GM19324 (cell line): ENCODE results near the gene RNASEH2A.
"Not testable (repeated sequence)": the region's sequence is repeated elsewhere in the genome, so short reads cannot be mapped to it uniquely, and the experiment has no call there.

ENCODE experiments used
- ATAC-seq: cut with Tn5 transposase; IDR thresholded peaks from one replicate; pipeline ENCODE4 v1.9.1; 2021; ENCODE audit warnings: mild to moderate bottlenecking, moderate library complexity; ENCODE audit not compliant: unreplicated experiment, low FRiP score

Gene RNASEH2A

DNA sequence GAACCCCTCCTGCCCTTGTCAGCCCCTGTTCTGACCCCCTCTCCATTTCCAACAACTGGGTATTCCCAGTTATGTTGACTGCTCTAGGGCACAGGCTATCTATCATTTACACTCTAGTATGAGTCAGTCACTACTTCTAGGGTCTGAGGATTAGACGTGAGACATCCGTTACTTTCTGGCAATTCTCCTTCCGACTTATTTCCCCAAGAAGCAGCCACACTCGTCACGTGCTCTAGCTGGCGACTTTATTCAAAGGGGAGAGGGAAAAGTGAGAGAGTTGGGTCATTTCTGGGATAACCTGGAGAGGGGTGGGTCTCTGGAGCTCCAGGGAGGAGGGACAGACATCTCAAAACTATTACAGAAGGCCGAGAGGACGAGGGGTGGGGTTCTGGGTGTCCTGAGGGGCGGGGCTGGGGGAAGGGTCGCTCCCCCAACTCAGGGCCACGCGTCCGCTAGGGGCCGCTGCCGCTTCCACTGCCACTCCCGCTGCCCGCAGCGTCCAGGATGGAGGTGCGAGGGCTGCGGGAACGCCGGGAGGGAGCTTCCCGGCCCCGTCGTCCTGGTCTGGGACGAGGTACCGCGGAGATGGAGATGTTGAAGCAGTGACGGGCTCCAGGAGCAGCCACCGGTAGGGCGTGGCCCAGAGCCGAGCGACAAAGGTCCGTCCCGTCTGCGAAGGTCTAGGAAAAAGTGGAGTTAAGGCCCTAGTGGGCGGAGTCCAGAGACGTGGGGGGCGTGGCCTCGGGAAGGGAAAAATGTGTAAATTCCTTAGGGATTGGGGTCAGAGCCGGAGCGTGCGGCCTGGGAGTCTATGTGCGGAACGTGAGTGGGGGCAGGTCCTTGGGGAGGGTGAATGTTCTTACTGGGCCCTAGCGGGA, 19.1 kb downstream of the RNASEH2A start:
- ATAC-seq, result no peak

DNA sequence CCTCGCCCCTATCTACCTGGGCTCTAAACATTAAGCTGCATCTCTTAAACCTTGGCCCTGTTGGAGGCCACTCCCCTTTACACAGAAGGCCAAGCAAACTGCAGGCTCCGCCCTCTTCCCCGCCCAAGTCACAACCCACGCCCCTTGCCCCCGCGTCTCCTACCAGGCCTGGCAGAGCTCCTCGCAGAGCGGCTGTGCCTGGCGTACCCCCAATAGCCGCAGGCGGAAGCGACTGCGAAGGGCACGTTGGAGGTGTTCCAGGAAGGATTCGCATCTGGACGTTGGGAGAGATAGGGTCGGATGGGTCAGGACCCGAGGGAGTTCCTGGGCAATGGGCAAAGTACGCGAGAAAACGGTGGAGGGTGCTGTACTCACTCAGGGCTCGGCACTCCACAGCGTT, 22.1 kb downstream of the RNASEH2A start:
- no peak for ATAC-seq

DNA sequence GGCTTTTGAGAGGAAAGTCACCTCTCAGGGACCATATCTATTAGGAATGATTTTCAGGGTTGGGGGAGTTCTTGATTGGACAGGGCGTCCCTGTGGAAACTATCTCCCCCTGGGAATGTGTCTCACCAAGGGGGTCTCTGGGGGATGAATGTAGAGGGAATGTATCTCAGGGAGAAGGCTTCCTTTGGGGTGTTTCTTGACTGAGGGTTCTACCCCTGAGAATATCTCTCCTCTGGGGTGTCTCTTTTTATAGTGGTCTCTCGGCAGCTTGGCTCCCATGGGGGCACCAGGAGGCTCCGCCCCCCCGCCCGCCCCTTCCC, 27.0 kb downstream of the RNASEH2A start:
- ATAC-seq, result no peak

DNA sequence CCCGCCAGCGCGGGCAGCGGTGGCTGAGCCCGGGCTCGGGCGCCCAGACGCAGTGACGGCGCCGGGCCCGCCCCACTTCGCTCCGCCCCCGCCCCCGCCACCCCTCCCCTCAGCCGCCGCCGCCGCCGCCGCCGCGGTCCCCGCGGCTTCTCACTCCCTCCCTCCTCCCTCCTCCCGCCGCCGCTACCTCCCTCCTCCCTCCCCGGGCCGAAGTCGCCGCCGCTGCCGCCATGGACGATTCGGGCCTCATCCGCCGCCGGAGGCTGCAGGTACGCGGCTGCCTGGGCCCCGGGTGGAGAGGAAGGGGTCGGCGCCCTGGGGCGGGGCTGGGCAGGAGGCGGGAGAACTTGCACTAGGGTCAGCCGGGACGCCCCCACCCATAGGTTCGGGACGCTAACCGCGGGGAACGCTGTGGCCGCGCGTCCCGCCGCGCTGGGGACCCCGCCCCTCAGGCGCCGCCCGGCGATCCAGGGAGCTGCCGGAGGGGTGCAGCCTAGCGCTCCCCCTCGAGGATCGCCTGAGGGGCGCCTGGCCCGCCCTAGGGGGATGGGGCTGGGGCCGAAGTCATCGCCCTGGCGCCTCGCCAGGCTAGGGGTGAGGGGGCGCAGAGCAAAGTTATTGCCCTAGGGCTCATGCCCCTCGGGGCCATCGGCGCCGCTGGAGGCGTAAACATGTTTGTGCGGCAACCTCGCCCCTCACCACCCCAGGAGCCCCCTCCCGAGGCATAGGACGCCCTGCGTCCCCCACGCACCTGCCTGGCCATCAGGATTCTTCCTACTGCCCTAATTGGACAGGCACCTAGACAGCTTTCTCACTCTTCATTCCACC, 27.6 kb downstream of the RNASEH2A start:
- no peak for ATAC-seq

DNA sequence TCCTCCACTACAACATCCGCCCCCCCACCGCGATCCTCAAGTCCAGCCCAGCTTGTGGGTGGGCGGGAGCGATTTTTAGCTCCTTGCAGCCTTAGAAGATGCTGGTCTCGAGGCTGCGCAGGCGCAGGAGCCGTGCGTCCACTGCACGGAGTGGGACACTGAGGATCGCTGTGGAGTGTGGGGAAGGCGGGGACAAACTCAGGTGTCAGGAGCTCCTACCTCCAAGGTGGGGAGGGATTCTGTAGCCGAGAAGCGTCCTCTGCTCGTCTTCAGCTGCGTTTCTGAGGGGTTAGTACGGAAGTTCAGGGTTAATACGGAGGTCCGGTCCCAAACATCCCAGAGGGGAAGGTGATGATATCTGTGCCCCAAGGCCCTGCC, 28.2 kb downstream of the RNASEH2A start, which contains the start of gene RTBDN:
Gene RTBDN (minus strand): TSS at position 14 of the 378 bp plus-strand sequence. CDS start 4,600 bp downstream, outside the sequence.
- no peak for ATAC-seq

DNA sequence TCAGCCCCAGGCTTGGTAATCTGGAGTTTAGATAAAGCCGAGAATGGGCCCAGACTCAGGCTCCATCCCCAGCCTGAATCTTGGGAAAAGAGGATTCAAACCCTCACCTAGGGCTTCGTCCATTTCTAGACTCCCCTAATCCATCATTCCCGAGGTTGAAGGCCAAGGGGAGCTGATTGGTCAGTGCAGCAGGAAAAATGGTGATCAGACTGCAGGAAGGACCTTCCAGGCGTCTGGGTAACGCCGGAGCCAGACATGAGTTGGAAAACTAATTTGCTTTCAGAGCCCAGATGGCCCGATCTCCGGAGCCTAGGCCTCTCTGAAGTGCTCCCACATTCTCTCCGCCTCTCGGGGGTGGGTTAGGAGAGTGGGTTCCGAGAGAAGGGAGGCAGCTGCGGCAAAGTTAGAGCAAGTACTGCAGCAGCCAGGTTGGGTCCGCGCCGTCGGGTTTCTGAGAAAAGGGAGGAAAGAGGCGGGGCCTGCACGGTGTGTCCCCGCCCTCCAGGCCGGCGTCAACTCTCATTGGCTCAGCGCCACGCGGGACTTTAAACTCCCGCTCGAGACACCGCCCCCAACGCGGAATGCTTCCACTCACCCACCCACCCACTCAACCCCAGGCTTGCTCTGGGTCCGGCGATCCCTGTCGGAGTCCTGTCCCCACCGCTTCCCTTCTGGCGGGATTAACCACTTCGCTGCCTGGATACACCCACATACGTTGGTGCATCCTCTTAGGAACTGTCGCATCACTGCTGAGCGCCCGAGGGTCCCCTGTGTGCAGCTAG, 28.8 kb downstream of the RNASEH2A start:
- ATAC-seq, result no peak

DNA sequence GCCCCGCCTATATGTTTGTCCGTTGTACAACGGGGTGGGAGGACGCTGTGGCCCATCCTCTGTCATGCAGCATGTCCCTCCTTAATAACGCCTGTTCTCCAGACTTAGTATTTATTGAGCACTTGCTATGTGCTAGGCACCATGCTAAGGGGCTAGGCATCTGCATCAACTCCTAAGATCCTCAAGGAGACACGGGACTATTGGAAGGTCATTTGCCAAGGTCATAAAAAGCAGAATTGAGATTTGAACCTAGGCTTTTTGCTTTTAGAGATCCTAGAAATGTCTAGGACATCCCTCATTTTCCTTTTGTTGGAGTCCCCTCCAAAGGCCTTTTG, 30.1 kb downstream of the RNASEH2A start:
- ATAC-seq, result no peak

DNA sequence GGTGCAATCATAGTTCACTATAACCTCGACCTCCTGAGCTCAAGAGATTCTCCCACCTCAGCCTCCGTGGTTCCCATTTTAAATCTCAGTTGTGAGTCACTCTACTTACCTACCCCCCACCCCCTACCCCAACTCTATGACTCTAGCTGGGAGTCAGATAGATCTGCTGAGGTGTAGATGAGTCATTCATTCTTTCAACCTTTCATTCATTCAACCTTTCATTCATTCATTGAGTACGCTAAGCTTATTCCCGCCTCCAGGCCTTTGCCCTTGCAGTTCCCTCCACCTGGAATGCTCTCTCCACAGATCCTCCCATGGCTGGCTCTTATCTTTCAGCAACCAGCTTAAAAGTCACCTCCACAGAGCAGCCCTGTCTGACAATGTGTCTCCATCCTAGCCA, 30.8 kb downstream of the RNASEH2A start:
- no peak for ATAC-seq

DNA sequence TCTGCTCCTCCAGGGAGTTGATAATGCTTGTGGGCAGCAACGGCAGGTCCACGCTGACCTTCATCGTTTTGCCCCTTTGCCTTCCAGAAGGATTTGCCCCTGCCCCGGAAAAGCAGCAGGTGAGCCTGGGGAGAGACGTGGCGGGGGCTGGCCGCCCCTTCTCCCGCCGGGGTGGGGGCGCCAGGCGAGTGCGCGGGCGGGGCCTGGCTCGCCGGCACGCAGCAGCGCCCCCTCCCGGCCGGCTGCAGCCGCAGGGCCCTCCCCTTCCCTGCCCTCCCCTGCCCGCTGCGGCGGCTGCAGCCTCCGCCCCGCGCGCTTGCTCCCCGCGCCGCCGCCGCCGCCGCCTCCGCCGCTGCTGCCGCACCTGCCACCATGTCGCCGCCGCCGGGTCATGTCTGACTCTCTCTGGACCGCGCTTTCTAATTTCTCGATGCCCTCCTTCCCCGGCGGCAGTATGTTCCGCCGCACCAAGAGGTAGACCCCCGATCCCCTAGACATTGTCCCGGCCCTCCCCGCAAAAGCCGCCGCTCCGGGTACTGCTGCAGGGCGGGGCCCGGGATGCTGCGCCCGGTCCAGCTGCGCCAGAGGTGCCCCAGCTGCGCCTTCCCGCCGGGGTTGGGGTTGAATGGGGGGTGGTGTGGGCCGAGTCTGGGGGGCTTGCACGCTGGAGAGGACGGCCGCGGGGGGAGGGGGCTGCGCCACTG, 31.9 kb downstream of the RNASEH2A start, which contains the start of gene MAST1:
Gene MAST1 (plus strand): TSS at position 334 of the 704 bp plus-strand sequence. CDS start 58 bp downstream, at position 392.
- no peak for ATAC-seq

DNA sequence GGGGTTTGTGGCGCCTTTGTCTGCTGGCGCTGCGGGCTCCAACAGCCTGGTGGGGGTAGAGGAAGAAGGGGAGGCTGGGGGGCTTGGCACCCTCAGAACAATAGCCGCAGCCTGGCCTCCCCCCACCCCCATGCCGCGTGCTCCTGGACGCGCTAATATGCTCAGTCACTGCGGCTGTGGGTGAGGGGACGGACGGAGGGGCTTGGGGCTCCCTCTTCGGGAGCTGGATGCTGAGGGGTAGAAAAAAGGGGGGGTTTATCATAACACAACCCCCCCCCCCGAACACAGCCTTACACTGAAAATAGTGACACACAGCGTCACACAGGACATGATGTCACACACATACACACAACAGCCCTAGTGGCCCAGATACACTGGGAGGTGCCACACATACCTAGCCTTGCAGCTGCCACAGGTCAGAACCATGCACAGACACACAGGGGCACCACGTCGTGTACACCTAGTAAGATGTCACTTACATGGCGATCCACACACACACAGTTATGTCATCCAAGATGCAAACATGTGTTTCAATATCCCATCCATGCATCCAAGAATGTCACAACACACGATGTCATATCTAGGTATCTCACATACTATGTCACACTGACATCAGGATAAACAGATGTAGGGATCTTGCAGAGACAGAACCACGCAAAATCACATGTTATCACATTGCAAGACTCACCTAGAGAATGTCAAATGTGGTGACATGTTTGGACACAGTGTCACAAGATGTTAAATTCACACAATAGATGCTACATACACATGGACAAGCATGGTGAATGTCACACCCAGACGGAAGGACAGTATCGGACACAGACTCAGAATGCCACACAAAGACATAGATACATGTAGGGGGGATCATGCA, 32.7 kb downstream of the RNASEH2A start:
- ATAC-seq, result no peak

DNA sequence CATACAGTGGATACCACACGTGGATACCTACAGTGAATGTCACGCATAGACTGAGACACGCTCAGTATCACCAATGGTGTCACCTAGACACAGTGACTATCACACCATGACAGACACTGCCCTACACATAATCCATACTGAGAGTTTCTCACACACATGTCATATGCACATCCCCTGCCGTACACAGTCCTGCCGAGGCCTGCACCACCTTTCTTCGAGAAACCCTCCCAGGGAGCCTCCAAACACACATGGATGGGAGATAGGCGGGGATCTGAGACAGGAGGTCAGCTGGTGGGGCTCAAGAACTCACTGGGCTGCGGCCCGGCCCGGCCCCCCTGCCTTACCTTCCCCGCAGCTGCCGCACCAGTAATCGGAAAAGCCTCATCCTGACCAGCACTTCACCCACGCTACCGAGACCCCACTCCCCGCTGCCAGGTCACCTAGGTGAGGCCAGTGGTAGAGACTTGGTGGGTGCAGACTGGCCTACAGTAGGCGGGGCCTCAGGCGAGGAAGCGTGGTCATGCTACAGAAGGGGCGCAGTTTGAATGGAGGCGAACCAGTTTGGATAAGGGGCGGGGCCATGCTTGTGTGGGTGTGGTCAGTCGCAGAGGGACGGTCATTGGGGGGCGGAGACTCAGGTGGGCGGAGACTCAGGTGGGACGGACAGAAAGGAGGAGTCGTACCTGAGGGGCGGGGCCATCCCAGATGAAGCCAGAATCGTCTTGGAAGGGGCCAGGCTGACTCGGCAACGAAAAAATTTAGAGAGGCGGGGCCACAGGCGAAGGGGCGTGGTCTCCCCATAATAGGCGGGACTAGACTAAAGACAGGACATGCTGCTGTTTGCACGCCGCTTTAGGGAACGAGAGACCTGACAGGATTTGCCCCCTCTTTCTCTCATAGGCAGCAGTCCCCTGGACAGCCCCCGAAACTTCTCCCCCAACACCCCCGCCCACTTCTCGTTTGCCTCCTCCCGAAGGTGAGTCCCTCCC, 34.0 kb downstream of the RNASEH2A start:
- no peak for ATAC-seq

DNA sequence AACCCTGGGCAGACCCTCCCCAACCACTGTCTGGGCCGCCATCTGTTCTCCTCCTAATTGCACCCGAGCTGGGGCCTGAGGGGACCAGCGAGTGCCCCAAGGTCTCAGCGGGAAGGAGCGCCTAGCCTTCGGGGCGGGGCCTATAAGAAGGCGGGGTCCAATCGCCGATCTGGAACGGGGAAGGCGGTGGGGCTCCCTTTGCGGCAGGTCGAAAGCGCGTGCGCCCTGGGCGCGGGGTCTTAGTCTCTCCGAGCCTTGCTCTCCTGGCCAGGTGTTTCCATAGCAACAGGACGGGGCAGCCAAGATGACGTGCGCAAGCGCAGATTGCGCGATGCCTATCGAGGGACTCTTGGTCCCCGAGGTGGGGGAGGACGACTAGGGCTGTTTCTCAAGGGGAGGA, 34.7 kb downstream of the RNASEH2A start:
- no peak for ATAC-seq

DNA sequence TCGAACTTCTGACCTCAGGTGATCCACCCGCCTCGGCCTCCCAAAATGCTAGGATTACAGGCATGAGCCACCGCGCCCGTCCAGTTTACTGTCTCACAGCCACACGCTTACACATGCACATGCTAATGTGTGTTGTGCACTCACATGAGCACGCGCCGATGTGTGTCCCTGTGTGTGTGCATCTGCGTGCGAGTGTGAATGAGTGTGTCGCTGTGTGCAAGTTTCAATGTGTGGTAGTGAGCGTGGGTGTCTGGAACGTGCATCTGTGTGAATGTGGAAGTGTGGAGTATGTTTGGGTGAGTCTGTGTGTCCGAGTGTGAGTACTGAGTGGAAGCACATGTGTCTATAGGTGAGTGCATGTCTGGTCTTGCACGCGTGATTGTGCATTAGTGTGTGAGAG, 36.1 kb downstream of the RNASEH2A start:
- no peak for ATAC-seq

DNA sequence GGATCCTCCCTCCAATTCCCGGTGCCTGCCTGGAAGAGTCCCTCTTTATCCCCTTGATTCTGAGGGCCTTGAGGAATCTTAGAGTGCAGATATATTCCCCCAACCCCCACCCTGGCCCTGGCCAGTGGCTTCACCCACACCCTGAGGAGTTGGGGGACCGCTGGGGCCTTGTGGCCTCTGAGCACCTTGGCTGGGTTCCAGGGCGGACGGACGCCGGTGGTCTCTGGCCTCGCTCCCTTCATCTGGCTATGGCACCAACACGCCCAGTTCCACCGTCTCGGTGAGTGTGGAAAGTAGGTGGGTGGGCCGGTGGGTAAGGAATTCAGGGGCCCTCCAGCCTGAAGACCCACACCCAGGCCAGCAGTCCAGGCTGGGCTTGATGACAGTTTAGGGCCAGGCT, 36.9 kb downstream of the RNASEH2A start:
- no peak for ATAC-seq

DNA sequence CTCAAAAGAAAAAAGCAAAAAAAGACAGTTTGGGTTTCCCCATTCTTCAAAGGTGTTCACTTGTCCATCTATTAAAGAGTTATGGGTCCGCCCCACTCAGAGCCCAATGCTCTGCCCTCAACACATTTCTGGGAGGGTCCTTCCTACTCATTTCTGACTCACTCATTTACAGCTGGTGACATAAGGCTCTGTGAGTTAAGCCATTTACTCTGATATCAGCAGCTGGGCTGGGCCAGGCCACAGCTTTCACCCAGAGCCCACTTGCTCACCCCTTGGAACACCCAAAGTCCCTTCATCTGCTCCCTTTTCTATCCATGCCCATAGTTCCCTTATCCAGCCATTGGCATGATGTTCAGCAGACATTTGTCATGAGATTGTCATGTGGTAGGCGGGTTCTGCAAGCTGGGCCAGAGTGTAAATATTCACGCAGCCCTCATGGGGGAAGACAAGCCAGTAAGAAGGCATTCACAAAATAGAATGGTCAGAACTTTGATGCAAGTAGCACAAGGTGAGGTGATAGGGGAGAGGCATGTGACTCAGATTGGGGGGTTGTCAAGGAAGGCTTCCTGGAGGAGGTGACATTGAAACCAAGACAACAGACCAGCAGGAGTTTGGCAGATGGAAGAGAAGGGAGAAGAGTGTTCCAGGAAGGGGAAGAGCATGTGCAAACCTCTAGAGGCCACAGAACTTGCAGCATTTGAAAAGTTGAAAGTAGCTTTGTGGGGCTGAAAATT, 37.8 kb downstream of the RNASEH2A start:
- ATAC-seq, result no peak

DNA sequence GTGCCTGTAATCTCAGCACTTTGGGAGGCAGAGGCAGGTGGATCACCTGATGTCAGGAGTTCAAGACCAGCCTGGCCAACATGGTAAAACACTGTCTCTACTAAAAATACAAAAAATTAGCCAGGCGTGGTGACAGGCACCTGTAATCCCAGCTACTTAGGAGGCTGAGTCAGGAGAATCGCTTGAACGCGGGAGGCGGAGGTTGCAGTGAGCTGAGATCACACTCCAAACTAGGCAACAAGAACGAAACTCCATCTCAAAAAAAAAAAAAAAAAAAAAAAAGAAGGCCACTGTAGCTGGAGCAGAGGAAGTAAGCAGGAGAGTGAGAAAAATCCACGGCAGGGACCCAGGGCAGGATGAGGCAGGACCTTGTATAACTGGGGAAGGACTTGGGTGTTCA, 40.2 kb downstream of the RNASEH2A start:
- not testable (repeated sequence) for ATAC-seq
